RKO (cell line): ENCODE data around the gene PSD4.

ENCODE experiments used
- DNase-seq: peaks from one replicate; pipeline ENCODE4 v3.0.0-alpha.2; 2016; ENCODE audit warnings: low spot score

The PSD4 gene

DNA sequence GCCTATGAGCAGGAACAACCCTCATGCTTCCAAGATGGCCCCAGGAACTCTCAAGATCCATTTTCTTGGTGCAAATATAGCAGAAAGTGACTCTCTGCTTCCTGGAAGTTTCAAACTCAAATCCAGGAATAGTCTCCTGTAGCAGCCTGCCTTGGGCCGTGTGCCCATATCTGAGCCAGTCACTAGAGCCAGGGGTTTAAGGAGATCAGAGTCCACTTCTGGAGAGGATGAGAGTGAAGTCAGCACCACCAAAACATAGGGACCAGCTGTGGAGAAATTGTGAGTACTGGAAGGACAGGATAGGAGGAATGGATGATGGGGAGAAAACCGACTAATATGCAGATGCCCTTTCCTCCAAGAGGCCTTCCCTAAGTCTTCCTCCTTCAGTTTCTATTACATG lies 33.2 kb downstream of the PSD4 start:
- DNase-seq = no peak

DNA sequence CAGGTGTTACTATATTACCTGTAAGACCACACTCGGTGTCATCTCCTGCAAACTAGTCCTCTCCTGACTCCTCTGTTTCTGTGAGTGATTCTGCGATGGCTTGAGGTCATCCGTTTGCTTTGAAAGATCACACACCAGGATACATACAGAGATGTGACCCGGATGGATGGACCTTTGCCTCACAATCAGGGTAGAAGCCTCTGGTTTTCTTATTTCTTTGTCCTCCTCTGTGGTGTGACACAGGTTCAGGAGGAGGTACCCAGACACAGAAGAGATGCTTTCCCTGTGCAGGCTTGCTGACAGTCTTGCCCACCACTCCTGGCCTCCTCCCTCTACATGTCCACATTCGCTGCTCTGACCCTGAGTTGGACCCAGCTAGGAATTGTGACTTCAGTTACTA lies 34.6 kb downstream of the PSD4 start:
- no peak for DNase-seq

DNA sequence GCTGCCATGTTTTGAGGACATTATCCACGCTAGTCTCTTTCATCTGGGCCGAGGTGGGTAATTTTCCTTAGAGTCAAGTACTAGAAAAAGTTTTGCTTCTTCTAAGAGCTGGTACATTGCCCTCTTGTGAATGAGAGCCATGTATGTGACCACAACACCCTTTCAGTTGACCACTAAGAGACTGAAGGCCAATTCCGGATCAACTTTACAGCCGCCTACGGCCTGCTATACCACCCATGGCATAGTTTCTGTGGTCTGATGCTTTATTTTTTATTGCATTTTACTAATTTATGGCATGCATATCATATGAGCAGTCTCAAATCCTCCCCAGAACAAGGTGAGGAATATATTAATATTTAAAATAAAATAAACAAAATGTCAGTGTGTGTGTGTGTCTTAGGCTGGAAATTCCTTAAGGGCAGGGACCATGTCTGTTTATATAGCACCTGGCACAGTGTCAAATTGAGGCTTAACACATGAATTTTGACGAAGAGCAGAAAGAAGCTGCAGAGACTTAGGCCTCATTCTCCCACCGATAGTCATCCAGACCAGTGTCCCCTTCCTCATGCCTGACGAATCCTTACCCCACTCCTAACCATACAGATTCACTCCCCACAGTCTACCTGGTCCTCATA lies 35.4 kb downstream of the PSD4 start:
- DNase-seq = no peak

DNA sequence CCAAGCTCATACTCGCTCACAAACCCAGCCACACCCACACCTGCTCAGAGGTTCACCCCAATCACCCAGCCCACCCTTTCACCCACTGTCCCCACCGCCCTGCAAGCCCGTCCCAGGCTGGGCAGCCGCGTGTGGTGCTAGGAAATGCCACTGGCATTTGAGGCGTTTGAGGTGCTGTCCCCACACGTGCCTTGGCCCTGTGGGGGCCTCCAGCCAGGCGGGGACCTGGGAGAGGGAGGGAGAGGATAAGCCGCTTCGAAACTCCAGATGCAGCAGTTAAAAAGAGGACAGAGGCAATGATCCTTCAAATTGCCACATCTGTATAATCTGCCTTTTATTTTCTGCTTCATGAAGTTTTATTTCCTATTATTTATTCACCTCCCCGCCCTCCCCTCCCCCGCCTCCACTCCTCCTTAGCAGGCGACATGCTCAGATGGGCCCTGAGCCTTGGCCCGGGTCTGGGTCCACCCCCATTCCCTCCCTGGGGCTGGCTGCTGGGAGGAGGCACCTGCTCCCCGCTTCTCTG lies 35.9 kb downstream of the PSD4 start:
- no peak for DNase-seq

DNA sequence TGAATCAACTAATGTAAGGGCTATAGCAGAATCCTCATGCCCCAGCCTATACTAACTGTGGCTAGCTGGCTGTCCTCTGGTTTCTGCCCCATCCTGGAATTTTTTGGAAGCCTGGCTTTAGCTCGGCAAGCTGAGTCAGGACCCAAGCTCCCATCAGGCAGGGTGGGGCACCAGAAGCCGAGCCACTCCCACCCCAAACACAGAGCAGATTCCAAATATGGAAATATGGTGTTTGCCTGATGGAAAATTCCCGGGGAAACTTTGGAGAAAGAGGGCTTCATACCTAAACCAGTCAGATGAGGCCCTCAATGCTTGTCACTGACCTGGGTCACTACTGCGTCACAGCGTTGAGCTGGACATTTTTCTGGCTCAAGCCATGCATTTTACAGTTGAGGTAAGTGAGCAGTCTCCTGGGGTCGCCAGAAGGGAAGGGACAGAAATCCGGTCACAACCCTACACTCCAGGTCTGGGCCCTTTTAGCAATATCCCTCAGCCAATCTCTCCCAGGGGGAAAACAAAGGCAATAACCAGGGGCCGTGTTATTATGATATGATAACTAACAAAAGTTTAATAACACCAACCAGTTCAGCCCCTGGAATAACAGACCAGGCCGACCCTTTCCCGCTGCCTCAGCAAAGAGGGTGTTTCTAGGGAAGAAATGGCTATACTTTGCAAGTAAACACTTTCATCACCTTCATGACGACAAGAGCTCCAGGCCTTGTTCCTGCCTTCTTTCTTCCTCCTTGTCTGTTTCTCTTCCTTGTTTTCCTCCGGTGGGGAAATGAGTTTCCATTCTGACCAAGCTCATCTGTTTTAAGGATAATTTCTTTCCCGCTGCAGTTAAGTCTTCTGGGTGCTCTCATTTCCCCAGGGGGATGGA lies 37.7 kb downstream of the PSD4 start:
- no peak for DNase-seq

DNA sequence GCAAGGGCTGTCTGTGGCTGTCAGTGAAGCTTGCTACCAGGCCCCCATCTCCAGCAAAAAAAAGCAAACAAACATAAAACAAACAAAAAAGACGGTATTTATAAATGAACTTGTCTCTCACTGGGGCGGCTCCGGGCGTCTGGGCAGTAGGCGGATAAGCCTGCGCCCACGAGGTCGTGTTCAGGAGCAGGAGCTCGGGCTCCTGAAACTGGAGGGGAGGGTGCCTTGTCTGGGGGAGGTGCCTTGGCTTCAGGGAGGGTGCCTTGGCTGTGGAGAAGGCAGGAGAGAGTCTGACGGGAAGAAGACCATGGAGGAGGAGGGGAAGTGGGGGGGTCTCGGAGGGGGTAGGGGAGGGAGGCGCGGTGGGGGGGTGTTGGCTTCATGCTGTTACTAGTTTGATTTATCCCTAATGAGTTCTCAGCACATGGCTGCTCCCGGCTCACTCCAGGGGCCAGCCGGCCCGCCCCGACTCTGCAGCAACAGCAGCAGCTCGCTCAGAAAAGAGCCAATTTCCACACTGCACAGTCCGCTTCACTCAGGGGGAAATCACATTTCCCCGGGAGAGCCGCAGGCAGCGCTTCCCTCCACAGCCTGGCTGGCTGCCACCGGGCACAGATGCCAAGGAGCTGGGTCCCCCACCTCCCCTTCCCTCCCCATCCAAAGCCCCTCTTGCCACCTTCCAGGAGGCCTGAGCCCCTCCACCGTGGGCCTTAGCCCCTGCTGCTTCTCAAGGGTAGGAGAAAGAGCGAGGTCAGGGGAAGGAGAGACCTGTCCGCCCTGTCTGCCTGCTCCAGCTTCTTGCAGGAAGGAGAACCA lies 38.7 kb downstream of the PSD4 start:
- DNase-seq = no peak

DNA sequence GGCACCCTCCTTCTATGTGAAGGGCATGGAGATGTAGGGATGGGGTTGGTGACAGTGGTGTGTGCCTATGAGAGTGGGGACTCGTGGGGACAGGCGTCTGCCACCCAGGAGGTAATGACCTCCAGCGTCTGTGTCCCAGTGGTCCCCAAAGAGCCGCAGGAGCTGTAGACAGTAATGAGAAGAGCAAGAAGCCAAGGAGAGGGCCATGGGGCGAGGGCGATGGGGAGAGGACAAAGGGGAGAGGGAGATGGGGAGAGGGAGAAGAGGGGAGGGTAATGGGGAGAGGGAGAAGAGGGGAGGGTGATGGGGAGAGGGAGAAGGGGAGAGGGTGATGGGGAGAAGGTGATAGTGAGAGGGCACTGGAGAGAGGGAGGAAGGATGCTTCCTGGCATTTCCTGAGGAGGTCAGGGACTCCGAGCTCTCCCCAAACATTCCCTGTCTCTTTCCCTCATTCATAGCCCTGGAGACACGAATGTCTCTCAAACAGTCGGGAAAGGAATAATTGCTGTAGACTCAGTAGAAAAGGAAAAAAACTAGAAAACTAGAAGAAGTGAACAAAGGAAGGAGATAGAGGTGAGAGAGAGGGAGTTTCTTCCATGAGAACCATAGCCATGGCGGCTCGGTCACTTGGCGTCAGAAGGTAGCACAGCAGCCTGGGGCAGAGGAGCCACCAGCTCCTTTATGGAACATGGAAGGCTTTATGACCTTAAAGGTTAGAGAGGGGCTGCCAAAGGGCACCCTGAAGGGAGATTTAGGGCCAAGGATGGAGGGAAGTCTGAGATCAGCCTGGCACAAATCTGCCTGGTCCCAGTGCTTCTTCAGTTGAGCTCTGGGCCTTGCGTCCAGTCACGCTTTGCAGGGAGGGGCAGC lies 39.5 kb downstream of the PSD4 start:
- no peak for DNase-seq

DNA sequence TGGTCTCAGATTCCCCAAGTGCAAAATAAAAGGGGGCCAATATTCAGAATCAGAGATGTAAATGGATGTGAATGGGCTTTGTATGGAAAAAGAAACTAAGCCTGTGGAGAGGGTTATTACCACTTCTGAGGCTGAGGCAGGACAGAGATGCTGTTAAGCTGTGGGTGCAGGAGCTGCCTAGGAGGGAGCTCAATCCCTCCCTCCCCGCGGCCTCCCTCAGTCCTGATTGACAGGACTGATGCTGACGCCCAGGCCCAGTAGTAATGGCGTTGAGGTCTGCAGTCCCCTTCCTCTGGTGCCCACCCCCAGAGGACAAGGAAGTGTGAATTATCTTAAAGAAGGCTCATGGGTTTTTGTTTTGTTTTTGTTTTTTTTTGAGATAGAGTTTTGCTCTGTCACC lies 40.4 kb downstream of the PSD4 start:
- DNase-seq = no peak

DNA sequence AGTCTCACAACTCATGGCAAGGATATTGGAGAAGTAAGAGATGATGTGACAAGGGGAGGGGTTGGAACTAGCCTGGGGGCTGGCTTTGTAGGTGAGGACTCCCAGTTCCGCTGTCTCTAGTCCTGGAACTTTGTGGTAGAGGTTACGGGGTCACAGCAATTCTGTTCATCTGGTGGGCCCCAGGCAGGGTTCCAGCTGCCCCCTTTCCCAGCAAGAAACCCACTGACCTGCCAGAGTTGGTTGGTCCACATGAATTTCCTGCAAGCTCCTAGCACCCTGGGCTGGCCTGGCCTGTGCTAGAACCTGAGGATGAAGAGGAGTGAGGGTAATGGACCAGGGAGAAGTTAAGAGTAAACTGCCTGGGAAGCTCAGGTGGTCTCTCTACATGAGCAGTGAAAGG lies 41.3 kb downstream of the PSD4 start:
- no peak for DNase-seq

DNA sequence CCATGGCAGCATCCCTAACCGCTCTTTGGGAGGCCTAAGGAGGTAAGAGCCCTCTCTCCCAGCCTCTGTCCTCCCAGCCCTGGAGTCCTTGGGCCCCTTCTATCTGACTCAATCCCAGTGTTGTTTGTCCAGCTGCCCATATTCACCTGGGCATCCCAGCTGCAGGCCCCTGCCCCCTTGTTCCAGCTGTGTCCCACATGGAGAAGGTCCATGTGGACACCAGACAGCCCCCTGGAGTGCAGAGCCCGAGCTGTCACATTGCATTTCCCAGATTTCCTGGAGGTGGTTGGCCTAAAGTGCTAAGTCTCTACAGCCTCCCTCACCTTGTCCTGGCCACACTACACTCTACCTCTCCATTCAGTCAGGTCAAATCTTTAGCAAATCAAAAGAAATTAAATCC lies 42.5 kb downstream of the PSD4 start:
- no peak for DNase-seq

DNA sequence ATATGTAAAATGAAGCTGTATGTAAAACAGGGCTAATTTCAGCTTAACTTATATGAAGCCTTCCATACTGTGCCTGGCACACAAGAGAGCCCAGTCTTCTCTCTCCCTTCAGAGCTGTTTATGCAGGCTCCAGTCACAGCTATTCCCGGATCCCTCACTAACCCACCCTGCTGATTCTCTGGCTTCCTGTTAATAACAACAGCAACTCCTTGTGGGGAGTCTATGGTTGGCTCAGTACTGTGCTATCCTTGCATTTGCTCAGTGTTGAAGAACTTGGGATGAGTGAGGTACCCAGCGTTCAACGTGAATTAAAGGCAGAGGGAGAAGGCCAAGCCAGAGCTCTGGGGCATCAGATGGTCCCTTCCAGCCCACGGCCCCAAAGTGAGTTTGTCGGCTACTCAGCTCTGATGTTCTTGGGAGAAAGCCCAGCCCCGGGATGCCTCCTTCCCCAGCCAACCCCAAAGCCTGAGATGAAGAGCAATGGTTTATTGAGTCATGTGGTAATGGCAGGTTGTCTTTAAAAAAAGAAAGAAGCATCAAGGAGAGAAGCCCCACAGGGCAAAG lies 43.2 kb downstream of the PSD4 start:
- DNase-seq = no peak

DNA sequence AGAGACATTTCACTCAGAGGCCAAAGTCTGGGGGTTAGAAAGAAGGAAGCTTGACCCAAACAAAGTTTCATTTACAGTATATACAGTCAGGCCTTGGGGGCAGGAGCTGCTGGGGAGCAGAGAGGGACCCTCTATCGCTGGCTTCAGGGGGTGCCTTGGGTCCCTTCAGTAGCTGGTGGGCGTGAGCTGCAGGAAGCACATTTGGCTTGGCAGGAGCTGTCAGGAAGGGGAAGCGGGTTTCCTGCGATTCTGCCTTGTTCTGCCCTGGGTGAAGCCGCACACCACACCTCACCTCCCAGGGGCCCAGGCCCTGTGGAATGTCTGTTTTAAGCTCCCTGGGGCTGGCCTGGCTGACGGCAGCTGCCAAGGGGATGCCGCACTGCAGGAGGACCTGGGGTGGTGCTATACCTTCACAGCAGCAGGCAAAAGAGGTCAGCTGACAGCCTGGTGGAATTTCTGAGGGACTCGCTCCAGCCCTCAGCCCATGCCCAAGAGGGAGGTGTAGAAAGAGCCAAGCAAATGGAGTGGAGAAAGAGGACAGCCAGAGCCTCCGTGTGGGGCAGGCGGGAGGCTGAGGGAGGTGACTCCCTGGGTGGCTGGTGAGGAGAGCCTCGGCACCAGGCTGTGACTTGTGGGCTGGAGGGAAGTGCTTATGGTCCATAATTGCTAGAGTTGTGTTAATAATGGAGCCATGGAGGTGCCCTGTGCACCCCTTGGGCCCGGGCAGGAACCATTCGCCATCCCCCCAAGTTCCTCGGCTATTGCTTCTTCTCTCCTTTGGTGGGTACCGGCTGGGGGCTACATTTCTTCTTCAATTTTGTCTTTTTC lies 43.9 kb downstream of the PSD4 start:
- DNase-seq = no peak

DNA sequence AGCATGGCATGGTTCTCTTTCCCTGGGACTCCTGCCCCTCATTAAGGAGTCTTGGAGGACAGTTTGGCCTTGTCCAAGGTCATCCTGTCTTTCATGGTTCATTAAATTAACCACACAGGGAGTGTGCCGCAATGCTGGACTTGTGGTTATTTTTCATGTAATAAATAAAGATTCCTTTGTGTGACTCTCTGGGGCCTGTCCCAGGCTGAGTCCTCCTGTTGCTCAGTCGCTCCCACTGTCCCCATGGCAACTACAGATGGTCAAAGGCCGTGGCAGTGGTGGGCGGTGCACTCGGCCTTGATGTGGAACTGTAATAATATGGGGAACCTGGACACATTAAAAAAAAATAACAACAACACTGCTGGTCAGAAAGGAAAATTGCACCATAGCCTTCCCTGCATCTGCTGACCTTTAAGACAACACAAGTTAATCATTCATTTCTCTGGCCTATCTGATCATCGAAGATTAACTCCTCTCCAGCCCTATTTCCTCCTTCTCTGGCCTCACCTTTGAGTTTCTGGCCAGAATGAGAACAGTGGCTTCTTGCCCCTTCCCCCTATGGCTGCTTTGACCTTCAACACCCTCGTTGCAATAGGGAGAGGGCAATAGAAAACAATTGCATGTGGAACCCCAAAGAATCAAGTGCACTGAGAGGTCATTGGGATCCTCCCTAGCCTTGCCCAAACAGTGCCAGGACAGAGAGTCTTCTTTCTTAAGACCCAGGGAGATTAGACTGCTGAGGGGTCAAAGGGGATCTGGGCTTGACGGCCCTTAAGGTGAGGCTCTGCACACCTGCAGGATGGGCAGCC lies 44.7 kb downstream of the PSD4 start:
- no peak for DNase-seq

DNA sequence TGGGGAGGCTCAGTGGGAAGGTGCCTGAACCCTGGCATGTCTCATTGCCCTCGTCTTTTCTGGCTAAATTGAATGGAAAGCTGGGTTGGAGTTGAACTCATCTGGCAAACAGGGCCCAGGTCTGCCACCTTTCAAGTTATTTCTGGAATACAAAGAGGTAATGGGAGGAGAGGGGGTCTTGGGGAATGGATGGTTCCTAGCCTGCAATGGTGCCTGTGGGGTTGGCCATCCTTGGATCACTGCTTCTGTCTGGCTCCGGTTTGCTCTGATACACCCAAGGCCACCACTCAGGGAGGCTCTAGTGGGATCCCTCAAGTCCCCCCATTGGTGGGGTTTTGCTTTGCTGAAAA lies 45.3 kb downstream of the PSD4 start:
- no peak for DNase-seq

DNA sequence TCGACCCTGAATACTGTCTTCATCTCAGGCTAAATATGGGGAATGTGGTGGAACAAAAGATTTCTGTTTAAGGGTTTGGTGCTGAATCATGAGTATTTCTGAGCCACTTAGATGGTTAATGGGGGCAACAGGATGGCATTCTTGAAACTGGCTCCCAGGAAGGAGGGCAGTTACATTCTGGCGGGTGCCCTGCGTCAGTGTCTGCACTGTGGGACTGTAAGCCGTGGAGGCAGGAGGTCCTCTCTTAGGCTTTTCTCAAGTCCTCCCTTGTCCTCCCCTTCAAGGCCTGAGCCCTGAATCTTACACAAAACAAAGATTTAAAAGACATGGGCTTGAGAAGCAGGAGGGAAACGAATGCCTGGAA lies 45.7 kb downstream of the PSD4 start:
- no peak for DNase-seq

DNA sequence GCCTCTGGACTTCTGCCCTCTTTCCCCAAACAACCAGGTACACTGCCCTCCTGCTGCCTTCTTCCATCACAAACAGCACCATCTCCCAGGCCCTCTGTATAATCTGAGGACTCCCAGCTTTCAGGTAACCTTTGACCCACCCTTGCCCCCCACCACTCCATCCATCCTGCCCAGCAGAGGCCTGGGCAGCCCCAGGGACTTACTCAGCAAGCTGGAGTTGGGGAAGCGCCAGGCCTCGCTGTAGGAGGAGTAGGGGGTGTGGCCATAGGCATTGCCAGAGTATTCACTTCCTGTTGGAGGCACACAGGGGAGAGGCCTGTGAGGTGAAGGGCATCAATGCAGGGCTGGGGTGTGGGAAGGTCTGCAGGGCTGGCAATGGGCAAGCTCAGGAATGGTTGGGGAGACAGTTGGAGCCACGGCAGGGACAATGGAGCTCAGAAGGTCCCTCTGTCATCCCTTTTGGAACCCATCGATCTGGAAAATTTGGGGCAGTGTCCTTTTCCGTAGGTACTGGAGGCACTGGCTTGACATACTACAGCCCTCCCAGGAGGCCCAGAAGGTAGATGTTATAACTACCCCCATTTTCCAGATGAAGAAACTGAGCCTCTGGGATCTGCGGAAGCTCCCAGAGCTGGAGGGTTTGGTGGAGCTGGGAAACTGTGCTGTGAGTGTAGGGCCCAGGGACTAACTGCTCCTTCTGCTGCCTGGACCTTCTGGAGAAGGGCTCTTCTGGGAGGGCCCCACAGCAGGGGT lies 46.3 kb downstream of the PSD4 start:
- no peak for DNase-seq

DNA sequence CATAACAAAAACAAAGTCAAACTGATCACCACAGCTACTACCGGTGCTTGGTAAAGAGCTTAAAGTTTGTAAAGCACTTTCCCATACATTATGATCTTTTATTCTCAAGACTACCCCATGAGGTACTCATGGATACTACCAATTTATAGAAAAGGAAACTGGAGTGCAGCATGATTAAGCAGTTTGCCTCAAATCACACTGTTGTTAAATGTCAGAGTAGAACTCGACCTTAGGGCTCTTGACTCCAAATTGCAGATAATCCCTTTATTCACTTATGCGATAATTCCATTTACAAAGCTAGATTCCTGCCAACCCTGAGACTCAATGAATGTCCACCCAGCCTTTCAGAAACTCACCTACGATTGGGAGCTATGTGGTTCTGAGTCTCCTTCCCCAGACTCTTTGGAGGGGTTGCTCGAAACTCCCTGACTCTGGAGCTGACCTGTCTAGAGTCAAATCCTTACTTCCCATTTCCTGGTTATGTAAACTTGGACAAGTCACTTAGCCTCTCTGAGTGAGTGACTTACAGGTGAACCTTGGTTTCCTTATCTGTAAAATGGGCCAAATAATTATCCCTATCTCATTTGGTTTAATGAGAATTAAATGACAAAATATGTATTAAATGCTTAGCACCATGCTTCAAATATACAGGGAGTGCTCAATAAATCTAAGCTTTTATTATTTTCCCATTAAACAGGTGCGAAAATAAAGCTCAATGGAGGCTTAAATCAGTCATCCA lies 47.4 kb downstream of the PSD4 start:
- DNase-seq = no peak

DNA sequence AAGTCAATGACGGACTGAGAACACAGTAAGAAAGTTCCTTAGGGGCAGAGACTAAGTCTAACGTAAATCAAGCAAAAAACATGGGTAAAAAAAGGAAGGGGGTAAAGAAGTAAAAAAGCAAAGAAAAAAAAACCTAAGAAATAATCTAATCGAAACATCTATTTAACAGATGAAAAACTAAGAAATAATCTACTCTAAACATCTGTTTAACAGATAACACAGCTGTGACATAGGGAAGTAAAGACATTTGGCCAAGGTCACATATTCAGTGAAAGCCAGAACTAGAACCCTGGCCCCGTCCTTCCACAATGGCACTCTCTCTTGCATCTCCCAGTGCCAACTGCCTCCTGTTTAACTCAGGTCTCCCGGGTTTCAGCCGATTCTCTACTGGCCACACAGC lies 48.1 kb downstream of the PSD4 start:
- no peak for DNase-seq
